ENCODE measurements around the gene CYP2A7. TPM values are rescaled to one million over a fixed set of nuclear protein-coding genes. Genes with fewer than 3 reads are reported as not detected.
"Not testable (repeated sequence)": the region's sequence is repeated elsewhere in the genome, so short reads cannot be mapped to it uniquely, and the experiment has no call there.

The CYP2A7 gene
- total RNA-seq, 1 experiment from 2014 or later: not detected

- no peak overlapping the region; the same call in 1 of the 2 replicates for H3K27ac ChIP-seq (ENCODE audit: low read length)
- H3K4me1 ChIP-seq (ENCODE audit: control insufficient read depth, insufficient read depth, low read length): no peaks in the 10 kb centered on the region
- intact Hi-C loops (cut with micrococcal nuclease; ENCODE audit: unreplicated experiment): no loop called here
- no peaks in the 10 kb centered on the region for H3K9me3 ChIP-seq (ENCODE audit: control insufficient read depth, insufficient read depth, low read depth, low read length)
- DNase-seq (ENCODE audit: low read depth, low spot score): no peak
- H3K4me3 ChIP-seq (ENCODE audit: low read depth in 2 of 2, low read length in 2 of 2): no peak overlapping the region
- H3K27me3 ChIP-seq (ENCODE audit: control insufficient read depth, insufficient read depth, low read length): no peaks in the 10 kb centered on the region
- BruUV-seq (replicated peaks): no TSS peak
- H3K36me3 ChIP-seq (ENCODE audit: control insufficient read depth, insufficient read depth, low read length): no peaks in the 10 kb centered on the region
- ATAC-seq: no peak
- in situ Hi-C loops (cut with HindIII; ENCODE audit: low pct_unique_long_range_greater_than_20kb, low sequenced_read_pairs): no loop called here
- ChIA-PET POLR2A (interaction anchor here (0.8 kb wide), 1 partner anchor 176 kb away, joined by 6 read pairs; no protein-coding TSS in a partner anchor), CTCF (no interaction called here)
- TF ChIP-seq SIN3A (IDR thresholded peaks at IDR 0.05; ENCODE audit: borderline replicate concordance, insufficient read depth, low read depth, low read length) (no peak), CTCF (IDR thresholded peaks at IDR 0.05) (no peak), POLR2AphosphoS5 (IDR thresholded peaks at IDR 0.05; ENCODE audit: low read depth, low read length) (no peak), REST (IDR thresholded peaks at IDR 0.05; ENCODE audit: insufficient read depth in 1 of 2, low read depth in 2 of 2, low read length in 1 of 2) (no peak), TCF7L2 (IDR thresholded peaks at IDR 0.05; ENCODE audit: low read depth, low read length) (no peak)
Observed at GRCh38 chr19:40888191-40888590, 6.2 kb upstream of the CYP2A7 start.

GRCh38 chr19:40884187-40884931 lies 2.3 kb upstream of the CYP2A7 start:
- H3K27ac ChIP-seq (ENCODE audit: low read length); CTCF ChIA-PET; H3K4me3 ChIP-seq (ENCODE audit: low read depth in 2 of 2, low read length in 2 of 2); ATAC-seq; intact Hi-C loops (cut with micrococcal nuclease; ENCODE audit: unreplicated experiment); H3K27me3 ChIP-seq (ENCODE audit: control insufficient read depth, insufficient read depth, low read length); in situ Hi-C loops (cut with HindIII; ENCODE audit: low pct_unique_long_range_greater_than_20kb, low sequenced_read_pairs); H3K36me3 ChIP-seq (ENCODE audit: control insufficient read depth, insufficient read depth, low read length); H3K9me3 ChIP-seq (ENCODE audit: control insufficient read depth, insufficient read depth, low read depth, low read length); POLR2A ChIA-PET; BruUV-seq (replicated peaks); DNase-seq (ENCODE audit: low read depth, low spot score); H3K4me1 ChIP-seq (ENCODE audit: control insufficient read depth, insufficient read depth, low read length): not testable (repeated sequence)

GRCh38 chr19:40879349-40879748 lies 2.7 kb downstream of the CYP2A7 start:
- H3K4me1 ChIP-seq (ENCODE audit: control insufficient read depth, insufficient read depth, low read length); ATAC-seq; intact Hi-C loops (cut with micrococcal nuclease; ENCODE audit: unreplicated experiment); H3K27ac ChIP-seq (ENCODE audit: low read length); H3K4me3 ChIP-seq (ENCODE audit: low read depth in 2 of 2, low read length in 2 of 2); H3K36me3 ChIP-seq (ENCODE audit: control insufficient read depth, insufficient read depth, low read length); H3K9me3 ChIP-seq (ENCODE audit: control insufficient read depth, insufficient read depth, low read depth, low read length); DNase-seq (ENCODE audit: low read depth, low spot score); in situ Hi-C loops (cut with HindIII; ENCODE audit: low pct_unique_long_range_greater_than_20kb, low sequenced_read_pairs); BruUV-seq (replicated peaks); POLR2A ChIA-PET; CTCF ChIA-PET; H3K27me3 ChIP-seq (ENCODE audit: control insufficient read depth, insufficient read depth, low read length): not testable (repeated sequence)

- H3K4me1 ChIP-seq (ENCODE audit: control insufficient read depth, insufficient read depth, low read length); H3K27ac ChIP-seq (ENCODE audit: low read length); DNase-seq (ENCODE audit: low read depth, low spot score); H3K9me3 ChIP-seq (ENCODE audit: control insufficient read depth, insufficient read depth, low read depth, low read length); CTCF ChIA-PET; in situ Hi-C loops (cut with HindIII; ENCODE audit: low pct_unique_long_range_greater_than_20kb, low sequenced_read_pairs); intact Hi-C loops (cut with micrococcal nuclease; ENCODE audit: unreplicated experiment); H3K36me3 ChIP-seq (ENCODE audit: control insufficient read depth, insufficient read depth, low read length); H3K27me3 ChIP-seq (ENCODE audit: control insufficient read depth, insufficient read depth, low read length); POLR2A ChIA-PET; ATAC-seq; BruUV-seq (replicated peaks); H3K4me3 ChIP-seq (ENCODE audit: low read depth in 2 of 2, low read length in 2 of 2): not testable (repeated sequence)
Observed at GRCh38 chr19:40875526-40875951, 6.5 kb downstream of the CYP2A7 start.

GRCh38 chr19:40874874-40875273 lies 7.2 kb downstream of the CYP2A7 start:
- in situ Hi-C loops (cut with HindIII; ENCODE audit: low pct_unique_long_range_greater_than_20kb, low sequenced_read_pairs); H3K36me3 ChIP-seq (ENCODE audit: control insufficient read depth, insufficient read depth, low read length); intact Hi-C loops (cut with micrococcal nuclease; ENCODE audit: unreplicated experiment); H3K4me3 ChIP-seq (ENCODE audit: low read depth in 2 of 2, low read length in 2 of 2); DNase-seq (ENCODE audit: low read depth, low spot score); H3K9me3 ChIP-seq (ENCODE audit: control insufficient read depth, insufficient read depth, low read depth, low read length); POLR2A ChIA-PET; H3K27ac ChIP-seq (ENCODE audit: low read length); ATAC-seq; H3K4me1 ChIP-seq (ENCODE audit: control insufficient read depth, insufficient read depth, low read length); H3K27me3 ChIP-seq (ENCODE audit: control insufficient read depth, insufficient read depth, low read length); BruUV-seq (replicated peaks); CTCF ChIA-PET: not testable (repeated sequence)
